Transverse colon (tissue), 4 donors: ENCODE data around the gene ANKRD12.

Experiments
- CTCF ChIP-seq, 5 experiments: fragments of 200-600 bp in 3 of 5; fragments of 450-650 bp in 2 of 5; sonication (generic) in 3 of 5; IDR thresholded peaks; 1 replicate in 2 of 5; 2 replicates in 3 of 5; pipeline ENCODE4 v1.5.1; 2016 to 2017; ENCODE audit warnings: antibody characterized with exemption in 5 of 5, inconsistent platforms in 3 of 5, mild to moderate bottlenecking in 2 of 5, moderate library complexity in 1 of 5
- POLR2A ChIP-seq: fragments of 450-650 bp; IDR thresholded peaks from one replicate; pipeline ENCODE4 v1.6.1; 2016; ENCODE audit warnings: antibody characterized with exemption, mild to moderate bottlenecking, moderate library complexity
- POLR2AphosphoS5 ChIP-seq, 3 donors: sonication (generic); formaldehyde crosslinking; IDR thresholded peaks; one replicate each; pipeline ENCODE4 v1.6.1; 2016; ENCODE audit warnings: antibody characterized with exemption in 3 of 3

- no peak for TF ChIP-seq CTCF (IDR thresholded peaks at IDR 0.05)
- TF ChIP-seq POLR2A = no peak
- no peak for TF ChIP-seq POLR2AphosphoS5 (IDR thresholded peaks at IDR 0.05)
Measured at GRCh38 chr18:9096685-9097084, 39.9 kb upstream of the ANKRD12 start.
